Fibroblast of skin of left quadriceps (primary cell): ENCODE measurements around the gene FMOD.
"Not testable (repeated sequence)": the region's sequence is repeated elsewhere in the genome, so short reads cannot be mapped to it uniquely, and the experiment has no call there.

ENCODE experiments used
- DNase-seq, 2 experiments: peaks; one replicate each; pipeline ENCODE4 v3.0.0-alpha.2; 2013; ENCODE audit warnings: low read depth in 2 of 2

The FMOD gene

DNA sequence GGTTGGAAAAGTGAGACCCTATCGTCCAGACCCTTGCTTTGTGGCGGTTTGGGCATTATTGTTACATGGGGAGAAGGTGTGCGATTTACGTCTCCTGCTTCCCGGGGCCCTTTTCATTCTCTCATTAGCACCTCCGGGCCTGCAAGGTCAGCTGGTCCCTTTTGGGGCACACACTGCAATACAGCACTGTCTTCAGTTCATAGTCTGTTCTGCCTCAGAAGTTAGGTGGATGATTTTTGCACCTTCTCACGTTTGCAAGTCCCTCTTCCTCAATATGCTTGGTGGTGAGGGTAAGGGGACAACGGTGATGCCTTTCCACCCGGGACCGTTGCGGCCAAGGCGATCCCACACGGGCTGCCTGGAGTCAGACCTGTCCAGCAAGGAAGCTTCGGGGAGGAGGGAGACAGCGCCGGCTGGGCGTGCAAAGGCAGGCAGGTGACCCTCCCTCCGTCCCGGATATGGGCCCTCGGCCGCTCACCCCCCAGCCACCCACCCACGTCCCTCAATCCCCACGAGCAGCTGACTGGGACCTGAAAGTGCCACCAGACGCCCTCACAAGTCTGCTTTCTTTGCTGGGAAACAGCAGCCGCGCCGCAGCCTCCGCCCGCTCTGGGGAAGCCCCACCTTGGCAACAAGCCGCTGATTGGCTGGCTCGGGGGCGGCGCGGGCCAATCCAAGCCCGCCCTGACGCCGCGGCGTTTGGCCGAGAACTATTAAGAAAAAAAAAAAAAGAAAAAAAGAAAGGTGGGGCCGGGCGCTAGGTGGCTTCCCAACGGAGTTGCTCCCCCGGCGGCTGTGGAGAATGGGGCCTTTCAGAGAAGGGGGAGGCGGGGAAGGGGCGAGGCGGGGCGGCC, 23.9 kb downstream of the FMOD start:
- DNase-seq = peak in 1 of 2 experiments; percentile 50

DNA sequence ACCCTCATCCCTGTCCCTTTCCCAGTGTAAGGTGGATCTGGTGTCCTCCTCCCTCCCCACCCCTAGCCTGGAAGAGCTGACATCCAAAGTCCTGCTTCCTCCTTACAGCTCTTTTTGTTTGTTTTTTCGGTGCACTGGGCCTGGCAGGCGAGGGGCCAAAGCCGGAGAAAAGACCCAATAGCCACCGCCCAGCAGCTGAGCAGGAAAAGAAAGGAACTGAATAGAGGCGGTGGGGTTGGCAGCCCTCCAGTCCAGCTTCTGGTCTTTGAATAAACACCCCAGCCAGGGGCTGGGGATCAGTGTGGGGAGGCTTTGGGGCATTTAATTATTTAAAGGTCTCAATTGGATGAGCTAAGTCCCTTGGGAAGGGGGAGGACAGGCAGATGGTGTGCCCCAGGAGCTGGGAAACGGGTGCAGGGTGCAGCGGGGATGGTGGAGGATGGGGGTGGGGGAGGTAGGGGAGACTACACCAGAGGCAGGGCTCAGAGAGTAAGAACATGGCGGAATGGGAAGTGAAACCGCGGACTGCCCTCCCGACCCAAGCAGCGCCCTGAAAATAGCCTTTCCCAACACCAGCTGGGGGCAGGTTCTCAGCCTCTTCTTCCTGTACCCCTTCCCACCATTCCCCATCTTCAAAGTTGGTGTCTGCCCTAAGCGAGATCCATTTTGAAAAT, 25.4 kb downstream of the FMOD start:
- no peak for DNase-seq

DNA sequence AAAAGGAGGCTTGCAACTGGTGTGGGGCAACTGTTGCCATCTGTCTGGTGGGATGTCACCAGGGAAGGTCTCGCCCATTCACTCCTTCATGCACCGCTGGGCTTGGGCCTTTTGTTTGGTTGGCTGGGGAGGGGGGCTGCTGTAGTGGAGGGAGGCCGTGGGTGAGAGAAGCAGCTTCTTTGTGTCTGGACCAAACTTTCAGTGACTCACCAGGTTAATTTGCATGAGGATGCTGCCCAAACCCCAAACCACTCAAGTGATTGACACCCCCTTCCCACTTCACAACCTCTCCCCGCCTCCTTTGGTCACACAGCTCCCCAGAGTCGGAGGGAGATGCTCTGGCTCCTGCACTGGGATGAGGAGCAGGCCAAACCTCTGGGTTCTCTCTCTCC, 25.9 kb downstream of the FMOD start:
- DNase-seq = no peak

DNA sequence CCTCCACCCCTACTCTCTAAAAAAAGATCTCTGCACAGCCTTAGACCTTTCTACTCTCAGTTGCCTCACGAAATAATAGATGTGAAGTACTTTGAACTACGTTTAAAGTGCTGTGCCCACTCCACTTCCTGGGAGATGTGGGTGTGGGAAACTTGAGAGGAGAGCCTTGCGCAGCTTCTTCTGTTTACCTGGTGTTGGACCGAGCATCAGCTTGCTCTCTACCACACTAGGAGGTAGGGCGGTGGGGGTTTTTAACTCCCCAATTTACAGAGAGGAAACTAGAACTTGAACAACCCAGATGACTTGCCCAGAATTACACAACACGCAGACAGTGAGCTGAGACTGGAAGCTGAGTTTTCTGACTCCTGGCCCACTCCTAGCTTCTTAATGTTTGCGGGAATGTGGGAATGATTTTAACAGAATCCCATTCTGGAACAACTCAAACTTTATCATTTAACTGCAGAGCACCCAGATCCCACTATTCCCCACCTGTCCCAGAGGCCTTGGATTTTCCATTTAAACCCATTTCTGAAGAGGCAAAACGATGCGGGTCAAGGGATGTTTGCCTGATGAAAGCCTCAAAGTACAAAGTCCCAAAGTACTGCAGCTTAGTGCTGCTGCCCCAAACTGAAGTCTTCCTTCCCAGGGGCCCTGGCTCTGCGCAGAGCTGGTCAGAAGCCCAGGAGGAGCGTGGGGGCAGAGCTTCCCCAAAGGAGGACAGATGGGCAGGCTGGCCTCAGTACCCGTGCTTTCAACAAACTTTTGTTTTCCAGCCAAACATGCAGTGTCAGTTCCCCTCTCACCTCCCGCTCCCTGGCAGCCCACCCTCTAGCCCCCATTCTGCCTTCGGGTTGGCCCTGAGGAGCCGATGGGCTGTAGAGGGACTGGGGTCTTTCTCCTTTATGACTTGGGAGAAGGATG, 26.6 kb downstream of the FMOD start:
- no peak for DNase-seq

DNA sequence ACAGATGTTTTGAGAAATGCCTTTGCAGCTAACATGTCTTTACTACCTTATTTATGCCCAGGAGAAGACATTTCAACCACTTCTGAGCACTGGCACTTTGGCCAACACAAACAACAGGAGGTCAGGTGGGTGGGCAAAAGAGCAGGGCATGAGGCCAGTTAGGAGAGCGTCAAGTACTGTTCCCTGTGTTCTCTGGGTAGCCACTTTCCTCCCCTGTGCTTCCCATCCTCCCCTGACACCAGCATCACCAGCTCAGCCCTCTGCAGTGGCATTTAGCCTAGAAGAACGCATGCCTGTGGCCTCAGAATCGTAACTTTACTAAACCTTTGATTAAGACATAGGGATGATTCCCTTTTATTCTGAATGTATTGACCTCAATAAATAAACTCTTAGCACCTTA, 27.3 kb downstream of the FMOD start:
- no peak for DNase-seq

DNA sequence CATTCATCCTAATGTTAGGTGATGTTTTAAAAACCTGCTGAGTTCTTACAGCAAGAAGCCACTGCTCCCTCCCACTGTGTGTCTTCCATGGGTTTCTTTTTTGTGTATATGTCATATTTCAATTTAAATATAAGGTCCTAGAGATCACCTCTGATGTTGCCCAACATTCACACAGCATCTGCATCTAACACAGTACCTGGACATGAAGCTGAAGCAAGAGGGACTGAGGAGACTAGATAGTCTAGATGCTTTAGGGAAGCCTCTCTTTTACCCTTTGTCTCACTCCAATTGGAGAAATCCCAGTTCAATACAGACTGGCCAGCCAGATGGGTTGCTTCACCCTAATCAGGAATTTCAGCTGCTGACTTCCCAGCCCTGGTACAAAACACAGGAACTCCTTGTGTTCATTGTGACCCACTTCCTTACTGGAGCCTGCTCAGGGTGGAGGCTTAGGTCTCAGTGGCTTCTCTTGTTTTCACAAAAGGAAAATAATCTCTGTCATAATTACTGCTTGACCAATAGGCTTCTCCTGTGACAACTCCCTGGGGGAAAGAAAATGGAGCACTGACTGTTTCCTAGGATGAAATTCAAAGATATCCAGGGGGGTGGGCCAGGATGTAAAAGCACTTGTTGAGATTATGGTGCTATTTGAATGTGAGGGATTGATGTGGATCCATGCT, 28.3 kb downstream of the FMOD start:
- no peak for DNase-seq

DNA sequence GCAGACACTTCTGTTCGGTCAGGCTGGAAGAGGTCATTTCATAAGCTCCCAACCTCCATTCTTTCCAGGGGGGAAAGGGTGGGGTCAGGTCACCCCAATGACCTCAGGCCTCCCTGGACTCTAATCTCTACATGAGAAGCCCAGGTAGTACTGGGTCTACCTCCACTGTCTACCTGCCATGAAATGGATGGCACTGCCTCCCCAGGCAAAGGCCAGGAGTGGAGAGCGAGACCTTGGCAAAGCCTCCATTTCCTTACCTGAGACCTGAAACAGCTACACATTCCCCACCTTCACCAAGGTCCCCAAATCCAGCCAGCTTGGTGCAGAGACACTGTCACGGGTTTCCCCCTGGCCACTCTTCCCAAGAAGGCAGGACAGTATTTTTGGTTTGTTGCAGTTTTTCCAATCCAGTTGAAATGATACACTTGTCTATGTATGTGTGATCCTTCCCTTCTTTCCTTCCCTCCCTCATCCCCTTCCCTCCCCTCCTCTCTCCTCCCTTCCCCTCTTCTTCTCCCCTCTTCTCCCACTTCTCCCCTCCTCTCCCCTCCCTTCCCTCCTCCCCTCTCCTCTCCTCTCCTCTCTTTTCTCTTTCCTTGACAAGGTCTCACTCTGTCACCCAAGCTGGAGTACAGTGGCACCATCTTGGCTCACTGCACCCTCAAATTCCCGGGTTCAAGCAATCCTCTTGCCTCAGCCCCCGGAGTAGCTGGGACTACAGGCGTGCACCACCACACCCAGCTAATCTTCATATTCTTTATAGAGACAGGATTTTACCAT, 29.5 kb downstream of the FMOD start:
- no peak for DNase-seq

DNA sequence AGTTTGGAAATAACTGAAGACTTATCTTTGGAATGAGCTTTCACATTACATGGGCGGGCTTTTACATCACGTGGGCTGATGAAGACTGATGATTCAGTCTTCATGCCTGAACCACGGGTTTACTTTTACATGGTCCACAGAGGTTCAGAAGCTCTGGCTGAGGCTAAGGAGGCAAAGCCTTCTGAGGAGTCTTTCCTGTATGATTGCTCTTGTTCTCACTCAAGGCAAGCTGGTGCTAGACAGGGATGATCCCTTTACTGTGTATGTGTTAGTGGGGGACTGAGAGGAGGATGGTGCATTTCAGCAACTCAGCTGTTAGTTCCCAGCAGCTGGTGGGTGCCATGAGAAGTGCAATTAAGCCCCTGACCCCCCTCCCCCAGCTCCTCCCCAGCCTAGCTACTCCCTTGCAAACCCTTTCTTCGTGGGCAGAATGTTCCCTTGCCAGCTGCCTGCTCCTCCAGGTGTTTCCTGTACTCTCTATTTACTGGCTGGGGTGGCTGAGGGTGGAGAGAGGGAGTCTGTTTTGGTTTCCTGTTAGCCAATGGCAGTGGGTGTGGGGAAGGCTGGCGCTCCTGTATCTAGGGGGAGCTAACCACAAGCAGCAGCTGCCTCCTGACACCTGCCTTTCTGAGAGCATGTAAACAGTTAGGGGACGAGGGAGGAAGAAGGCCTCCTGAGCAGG, 30.2 kb downstream of the FMOD start:
- no peak for DNase-seq

DNA sequence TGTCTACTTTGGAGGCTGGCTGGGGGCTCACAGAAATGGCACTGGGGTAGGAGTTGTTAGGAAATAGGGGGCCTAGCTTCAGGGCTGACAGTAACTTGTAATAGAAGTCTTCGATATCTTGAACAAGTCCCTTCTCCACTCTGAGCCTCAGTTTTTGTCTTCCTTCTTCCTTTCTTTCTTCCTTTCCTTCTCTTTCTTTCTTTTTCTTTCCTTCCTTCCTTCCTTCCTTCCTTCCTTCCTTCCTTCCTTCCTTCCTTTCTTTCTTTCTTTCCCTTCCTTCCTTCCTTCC, 32.7 kb downstream of the FMOD start:
- no peak for DNase-seq

DNA sequence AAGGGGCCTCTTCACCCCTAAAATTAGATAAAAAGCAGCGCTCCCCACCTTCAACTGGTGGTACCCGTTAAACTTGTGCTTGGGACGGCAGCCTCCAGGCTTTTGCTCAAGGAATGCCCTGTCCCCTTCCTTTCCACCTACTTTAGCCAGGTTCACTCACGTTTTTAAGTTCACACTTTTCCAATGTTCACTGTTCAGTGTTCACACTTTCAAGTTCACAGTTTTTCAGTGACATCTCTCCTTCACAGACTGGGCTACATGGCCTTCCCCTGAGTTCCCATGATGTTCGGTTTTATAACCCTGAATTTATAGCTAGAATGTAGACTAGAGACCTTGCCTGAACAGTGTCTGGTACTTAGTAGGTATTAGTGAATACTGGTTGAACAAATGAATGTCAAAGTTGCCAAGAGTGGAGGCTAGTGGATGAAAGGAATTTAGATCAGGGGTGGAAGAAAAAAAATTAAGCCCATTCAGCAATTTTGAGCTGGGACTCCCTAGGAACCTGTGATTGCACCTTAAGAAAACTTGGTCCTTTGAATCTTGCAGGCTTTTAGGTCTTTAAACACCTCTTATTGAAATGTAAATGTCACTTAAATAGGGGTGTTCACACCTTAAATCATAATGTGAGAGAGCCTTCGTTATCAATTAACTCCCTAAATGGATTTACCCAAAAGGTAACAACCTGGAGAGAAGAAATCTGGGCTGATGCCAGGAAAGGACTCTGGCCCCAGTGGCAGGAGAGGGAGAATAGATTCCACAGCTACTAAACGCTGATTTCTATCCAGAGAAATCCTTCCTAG, 33.3 kb downstream of the FMOD start:
- DNase-seq = no peak

DNA sequence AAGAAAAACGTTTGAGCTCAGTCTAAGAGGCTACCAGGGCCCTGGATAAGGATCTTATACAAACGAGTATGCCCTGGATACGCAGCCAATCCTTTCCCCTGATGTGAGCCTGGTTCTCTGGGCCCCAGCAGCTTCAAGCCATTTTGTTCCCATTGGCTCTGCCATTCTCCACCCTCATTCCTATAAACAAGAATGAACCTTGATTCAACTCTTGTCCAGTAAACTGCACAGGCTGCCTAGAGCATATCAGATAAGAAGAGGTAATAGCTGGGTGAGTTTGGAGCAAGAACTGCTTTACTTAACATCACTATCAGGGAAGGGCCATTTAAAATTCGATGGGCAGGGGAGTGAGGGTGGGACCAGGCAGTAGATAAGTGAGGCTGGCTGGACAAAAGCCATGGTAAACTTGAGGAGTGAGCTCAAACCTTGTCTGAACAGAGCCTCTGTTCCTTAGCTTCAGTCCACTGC, 34.3 kb downstream of the FMOD start:
- DNase-seq = no peak

DNA sequence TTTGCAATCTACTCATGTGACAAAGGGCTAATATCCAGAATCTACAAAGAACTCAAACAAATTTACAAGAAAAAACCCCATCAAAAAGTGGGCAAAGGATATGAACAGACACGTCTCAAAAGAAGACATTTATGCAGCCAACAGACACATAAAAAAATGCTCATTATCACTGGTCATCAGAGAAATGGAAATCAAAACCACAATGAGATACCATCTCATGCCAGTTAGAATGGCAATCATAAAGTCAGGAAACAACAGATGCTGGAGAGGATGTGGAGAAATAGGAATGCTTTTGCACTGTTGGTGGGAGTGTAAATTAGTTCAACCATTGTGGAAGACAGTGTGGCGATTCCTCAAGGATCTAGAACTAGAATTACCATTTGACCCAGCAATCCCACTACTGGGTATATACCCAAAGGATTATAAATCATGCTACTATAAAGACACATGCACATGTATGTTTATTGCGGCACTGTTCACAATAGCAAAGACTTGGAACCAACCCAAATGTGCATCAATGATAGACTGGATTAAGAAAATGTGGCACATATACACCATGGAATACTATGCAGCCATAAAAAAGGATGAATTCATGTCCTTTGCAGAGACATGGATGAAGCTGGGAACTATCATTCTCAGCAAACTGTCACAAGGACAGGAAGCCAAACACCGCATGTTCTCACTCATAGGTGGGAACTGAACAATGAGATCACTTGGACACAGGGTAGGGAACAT, 36.7 kb downstream of the FMOD start:
- DNase-seq = not testable (repeated sequence)

DNA sequence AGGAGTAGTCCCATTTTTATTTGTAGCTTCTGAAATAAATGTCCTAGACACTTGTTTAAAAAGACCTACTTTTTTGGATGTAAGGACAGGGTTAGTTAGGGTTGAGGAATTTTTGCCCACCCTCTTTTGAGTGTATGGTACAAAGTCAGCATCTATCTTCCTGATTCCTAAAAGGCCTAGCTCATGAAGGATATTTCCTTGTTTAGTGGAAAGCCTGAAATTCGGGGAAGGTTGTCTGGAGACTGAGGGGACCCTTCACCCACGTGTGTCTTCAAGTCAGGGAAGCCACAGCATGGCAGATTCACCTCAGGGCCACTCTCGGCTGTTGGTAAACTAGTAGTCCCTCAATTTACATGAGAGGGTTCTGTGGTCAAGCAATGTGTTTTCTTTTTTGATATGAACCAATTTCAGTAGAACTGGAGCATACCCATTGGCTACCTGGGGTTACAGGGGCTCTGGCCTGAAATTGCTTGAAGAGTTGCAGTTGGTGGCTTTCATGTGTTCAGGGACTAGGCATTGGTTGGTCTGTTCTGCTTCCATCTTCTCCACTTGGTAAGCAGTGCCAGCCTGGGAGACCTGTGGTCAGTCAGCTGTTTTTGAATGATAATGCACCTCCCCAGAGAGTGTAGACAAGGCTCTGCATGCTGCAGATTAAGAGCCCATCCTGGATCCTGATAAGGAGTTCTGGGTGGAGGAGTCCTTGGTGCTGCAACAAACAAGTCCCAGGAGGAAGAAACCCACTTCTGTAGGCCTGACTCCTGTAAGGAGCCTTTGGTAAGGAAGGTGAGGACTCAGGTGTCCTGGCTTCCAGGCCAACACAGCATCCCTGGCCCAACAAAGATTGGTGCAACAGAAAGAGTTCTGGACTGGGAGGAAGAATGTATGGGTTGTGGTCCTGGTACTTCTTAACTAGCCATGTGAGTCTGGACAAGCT, 39.3 kb downstream of the FMOD start:
- no peak for DNase-seq

DNA sequence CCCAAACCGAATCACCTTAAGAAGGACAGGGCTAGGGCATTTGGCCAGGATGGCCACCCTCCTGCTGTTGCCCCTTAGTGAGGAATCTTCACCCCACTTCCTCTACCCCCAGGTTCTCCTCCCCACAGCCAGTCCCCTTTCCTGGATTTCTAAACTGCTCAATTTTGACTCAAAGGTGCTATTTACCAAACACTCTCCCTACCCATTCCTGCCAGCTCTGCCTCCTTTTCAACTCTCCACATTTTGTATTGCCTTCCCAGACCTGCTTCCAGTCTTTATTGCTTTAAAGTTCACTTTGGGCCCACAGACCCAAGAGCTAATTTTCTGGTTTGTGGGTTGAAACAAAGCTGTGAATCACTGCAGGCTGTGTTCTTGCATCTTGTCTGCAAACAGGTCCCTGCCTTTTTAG, 42.0 kb downstream of the FMOD start:
- no peak for DNase-seq

DNA sequence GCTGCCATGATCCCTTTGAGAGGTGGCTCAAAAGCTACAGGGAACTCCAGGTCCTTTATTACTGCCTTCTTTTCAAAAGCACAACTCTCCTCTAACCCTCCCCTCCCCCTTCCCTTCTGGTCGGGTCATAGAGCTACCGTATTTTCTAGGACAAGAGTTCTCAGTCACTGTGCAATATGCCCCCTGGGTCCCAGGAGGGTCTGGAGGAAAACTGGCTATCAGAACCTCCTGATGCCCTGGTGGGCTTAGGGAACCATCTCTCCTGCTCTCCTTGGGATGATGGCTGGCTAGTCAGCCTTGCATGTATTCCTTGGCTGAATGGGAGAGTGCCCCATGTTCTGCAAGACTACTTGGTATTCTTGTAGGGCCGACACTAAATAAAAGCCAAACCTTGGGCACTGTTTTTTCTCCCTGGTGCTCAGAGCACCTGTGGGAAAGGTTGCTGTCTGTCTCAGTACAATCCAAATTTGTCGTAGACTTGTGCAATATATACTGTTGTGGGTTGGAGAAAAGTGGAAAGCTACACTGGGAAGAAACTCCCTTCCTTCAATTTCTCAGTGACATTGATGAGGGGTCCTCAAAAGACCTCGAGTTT, 42.5 kb downstream of the FMOD start:
- no peak for DNase-seq

DNA sequence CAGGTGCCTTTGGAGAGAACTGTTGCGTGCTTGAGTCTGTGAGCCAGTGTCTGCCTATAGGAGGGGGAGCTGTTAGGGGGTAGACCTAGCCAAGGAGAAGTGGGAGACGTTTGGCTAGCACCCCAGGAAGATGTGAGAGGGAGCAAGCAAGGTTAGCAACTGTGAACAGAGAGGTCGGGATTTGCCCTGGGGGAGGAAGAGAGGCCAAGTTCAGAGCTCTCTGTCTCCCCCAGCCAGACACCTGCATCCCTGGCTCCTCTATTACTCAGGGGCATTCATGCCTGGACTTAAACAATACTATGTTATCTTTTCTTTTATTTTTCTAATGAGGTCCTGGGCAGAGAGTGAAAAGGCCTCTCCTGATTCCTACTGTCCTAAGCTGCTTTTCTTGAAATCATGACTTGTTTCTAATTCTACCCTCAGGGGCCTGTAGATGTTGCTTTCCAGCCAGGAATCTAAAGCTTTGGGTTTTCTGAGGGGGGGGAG, 43.2 kb downstream of the FMOD start:
- no peak for DNase-seq

DNA sequence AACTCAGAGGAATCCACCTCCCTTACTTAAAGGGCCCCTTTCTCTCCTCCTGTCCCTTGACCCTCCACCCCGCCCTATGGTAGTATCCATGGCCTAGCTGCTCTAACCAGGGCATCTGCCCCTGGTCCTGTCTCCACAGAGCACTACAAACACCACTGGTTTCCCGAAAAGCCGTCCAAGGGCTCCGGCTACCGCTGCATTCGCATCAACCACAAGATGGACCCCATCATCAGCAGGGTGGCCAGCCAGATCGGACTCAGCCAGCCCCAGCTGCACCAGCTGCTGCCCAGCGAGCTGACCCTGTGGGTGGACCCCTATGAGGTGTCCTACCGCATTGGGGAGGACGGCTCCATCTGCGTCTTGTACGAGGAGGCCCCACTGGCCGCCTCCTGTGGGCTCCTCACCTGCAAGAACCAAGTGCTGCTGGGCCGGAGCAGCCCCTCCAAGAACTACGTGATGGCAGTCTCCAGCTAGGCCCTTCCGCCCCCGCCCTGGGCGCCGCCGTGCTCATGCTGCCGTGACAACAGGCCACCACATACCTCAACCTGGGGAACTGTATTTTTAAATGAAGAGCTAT, 43.9 kb downstream of the FMOD start:
- no peak for DNase-seq
